Measurements from ENCODE around the gene RBM39. TPM values are rescaled to one million over a fixed set of nuclear protein-coding genes. Genes with fewer than 3 reads are reported as not detected.

RBM39 gene
- total and polyA plus RNA-seq, 2 of the 13 experiments (the other 11 are each of a cell fraction or from before 2014, with no cell fraction given), result 788 to 920 TPM

- peaks cover 7 to 30% of the 10 kb centered on the region in 2 experiments for H3K36me3 ChIP-seq (replicated peaks in 1 of 2; ENCODE audit: control insufficient read depth in 1 of 2, insufficient read depth in 2 of 2, low read length in 2 of 2)
- peak within 1 kb of the TSS; percentile 74 for H2AFZ ChIP-seq (ENCODE audit: low read length)
- H3K27me3 ChIP-seq (ENCODE audit: control insufficient read depth in 1 of 2, insufficient read depth in 2 of 2, low read length in 2 of 2), result no peaks in the 10 kb centered on the region; a peak in 1 of 5 replicates
- WGBS (ENCODE audit: low lambda C conversion rate), result 1% methylated on average over 64 of the region's 81 CpGs
- peaks cover 21% of the 10 kb centered on the region for H4K20me1 ChIP-seq (ENCODE audit: insufficient read depth, low read length)
- peak within 1 kb of the TSS; percentile 82 for H3K4me2 ChIP-seq (ENCODE audit: low read depth, low read length)
- CTCF ChIA-PET (ENCODE audit: low intra/inter-chr PET ratio, low total read pairs), result interaction anchor here (0.8 kb wide), 1 partner anchor 82 kb away, joined by 3 read pairs; no protein-coding TSS in a partner anchor
- DNase-seq (ENCODE audit: low spot score) (peak; percentile 94), FAIRE-seq (no peak), ATAC-seq (peak; percentile 84)
- H3K4me1 ChIP-seq (ENCODE audit: insufficient read depth, low read length), result peaks cover 49% of the 10 kb centered on the region
- TSS peak; percentile 80 for BruUV-seq (replicated peaks)
- POLR2A ChIA-PET, result interaction anchor here (0.8 to 23.6 kb wide), 19 partner anchors 13 to 245 kb away, joined by 3 to 319 read pairs (median 6); partner anchors contain the start of genes CPNE1, ERGIC3, PHF20 and RBM12
- intact Hi-C loops (cut with micrococcal nuclease; ENCODE audit: unreplicated experiment), result loop anchor here (2.0 to 10.0 kb wide), 4 partner anchors 35 to 235 kb away; partner anchors contain the start of genes CPNE1, RBM12 and RBM39
- H3K9me3 ChIP-seq (ENCODE audit: low read length), result no peaks in the 10 kb centered on the region
- in situ Hi-C loops (cut with HindIII; ENCODE audit: extremely low pct_ligation_motif_present, low pct_unique_long_range_greater_than_20kb), result no loop called here
- peaks cover 38% of the 10 kb centered on the region for H3K79me2 ChIP-seq (ENCODE audit: insufficient read depth, low read length)
- peak within 1 kb of the TSS; percentile 90 to 98 (median 96) for H3K4me3 ChIP-seq (replicated peaks in 1 of 3; ENCODE audit: insufficient read depth in 1 of 3, low read depth in 2 of 3, low read length in 3 of 3)
- peak within 1 kb of the TSS; percentile 88 for H3K27ac ChIP-seq (ENCODE audit: extremely low read length, insufficient read depth, low read length)
- peak within 1 kb of the TSS; percentile 97 for H3K9ac ChIP-seq (ENCODE audit: insufficient read depth, low read depth, low read length)
- no peak; the same call in 1 of the 2 replicates for TF ChIP-seq ZKSCAN5 (CRISPR knock-in tag; IDR thresholded peaks at IDR 0.05)
- TF ChIP-seq ZSCAN21 (CRISPR knock-in tag; IDR thresholded peaks at IDR 0.05; ENCODE audit: borderline replicate concordance), result peak; percentile 99
- peak; percentile 51; the same call in 1 of the 2 replicates for TF ChIP-seq NR2F2 (IDR thresholded peaks at IDR 0.05; ENCODE audit: borderline replicate concordance, low read depth)
- no peak for TF ChIP-seq NONO (IDR thresholded peaks at IDR 0.05)
- peak; percentile 100 for TF ChIP-seq NONO (CRISPR knock-in tag; conservative IDR thresholded peaks at IDR 0.05)
- peak; percentile 93 for TF ChIP-seq CREB1 (IDR thresholded peaks at IDR 0.05)
- peak; percentile 79 for TF ChIP-seq CREB1 (CRISPR knock-in tag; IDR thresholded peaks at IDR 0.05)
- peak; percentile 75 for TF ChIP-seq ZNF264 (CRISPR knock-in tag; IDR thresholded peaks at IDR 0.05)
- 0 out of 2 replicates have a peak, but pooled peaks have one; percentile 74 for TF ChIP-seq KLF13 (CRISPR knock-in tag; IDR thresholded peaks at IDR 0.05)
- peak; percentile 78 for TF ChIP-seq ZEB1 (IDR thresholded peaks at IDR 0.05; ENCODE audit: insufficient replicate concordance, low read depth)
- TF ChIP-seq MLLT10 (CRISPR knock-in tag; IDR thresholded peaks at IDR 0.05), result peak; percentile 87; the same call in 1 of the 2 replicates
- no peak for TF ChIP-seq TRIM24 (CRISPR knock-in tag; IDR thresholded peaks at IDR 0.05)
- TF ChIP-seq ZBTB44 (CRISPR knock-in tag; IDR thresholded peaks at IDR 0.05), result peak; percentile 94; the same call in 1 of the 2 replicates
- TF ChIP-seq SAFB2 (CRISPR knock-in tag; IDR thresholded peaks at IDR 0.05; ENCODE audit: borderline replicate concordance, low read depth), result peak; percentile 99
- TF ChIP-seq AHR (CRISPR knock-in tag; IDR thresholded peaks at IDR 0.05), result peak; percentile 95
- TF ChIP-seq ZNF709 (CRISPR knock-in tag; IDR thresholded peaks at IDR 0.05), result peak; percentile 84; the same call in 1 of the 2 replicates
- peak; percentile 92 for TF ChIP-seq WIZ (CRISPR knock-in tag; IDR thresholded peaks at IDR 0.05)
- peak; percentile 99 for TF ChIP-seq ATF7-NPFF (CRISPR knock-in tag; IDR thresholded peaks at IDR 0.05; ENCODE audit: low read depth)
- peak; percentile 100 for TF ChIP-seq KDM2A (CRISPR knock-in tag; IDR thresholded peaks at IDR 0.05; ENCODE audit: borderline replicate concordance, low read depth)
- TF ChIP-seq MTF1 (CRISPR knock-in tag; IDR thresholded peaks at IDR 0.05), result peak; percentile 94
- TF ChIP-seq GATA4 (IDR thresholded peaks at IDR 0.05; ENCODE audit: borderline replicate concordance, low read depth), result peak; percentile 81
- TF ChIP-seq CSRNP2 (CRISPR knock-in tag; conservative IDR thresholded peaks at IDR 0.05; ENCODE audit: low read depth), result no peak
- peak; percentile 95 for TF ChIP-seq KLF6 (CRISPR knock-in tag; IDR thresholded peaks at IDR 0.05)
These were observed 42.7 kb downstream of the RBM39 start, which contains the start of the genes NFS1 and ROMO1 for GRCh38 chr20:35699127-35699956. Gene NFS1 (minus strand): TSS chr20:35699352. CDS start chr20:35699288, 64 bp downstream. Gene ROMO1 (plus strand): TSS chr20:35699405. CDS start chr20:35699633, 228 bp downstream.
